ENCODE results near the gene PTPN11. TPM values are rescaled to one million over a fixed set of nuclear protein-coding genes. Genes with fewer than 3 reads are reported as not detected.

The PTPN11 gene
- total and polyA plus RNA-seq, 10 of the 15 experiments (the other 5 are each of a cell fraction or from before 2014, with no cell fraction given) = 14.6 to 85.2 (median 58.6) TPM

DNA sequence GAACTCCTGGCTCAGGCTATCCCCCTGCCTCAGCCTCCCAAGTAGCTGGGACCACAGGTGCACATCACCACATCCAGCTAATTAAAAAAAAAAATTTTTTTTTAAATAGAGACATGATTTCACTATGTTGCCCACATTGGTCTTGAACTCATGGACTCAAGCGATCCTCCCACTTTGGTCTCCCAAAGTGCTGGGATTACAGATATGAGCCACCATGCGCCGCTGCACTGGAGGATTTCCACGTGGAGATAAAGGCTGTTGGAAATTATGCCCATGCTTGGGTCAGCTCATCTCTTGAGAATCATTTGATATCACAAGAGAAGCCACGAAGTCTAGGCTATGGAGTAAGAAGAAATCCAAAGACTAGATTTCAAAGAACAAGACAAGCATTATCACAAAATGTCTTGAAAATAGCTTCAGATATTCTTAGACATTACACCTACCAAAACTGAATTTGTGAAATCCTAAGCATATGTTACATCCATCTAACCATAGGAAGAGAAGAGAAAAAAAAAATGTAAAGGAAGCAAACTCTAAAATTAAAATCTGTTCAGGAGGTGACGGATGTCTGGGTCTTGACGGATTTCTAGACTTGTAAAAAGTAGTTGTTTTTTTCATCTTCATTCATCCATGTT lies 99.1 kb downstream of the PTPN11 start:
- Histone ChIP-seq H3K4me2 (ENCODE audit: control insufficient read depth, insufficient read depth) (no peak overlapping the region), H3K36me3 (ENCODE audit: control insufficient read depth in 2 of 2, insufficient read depth in 2 of 2, low read length in 1 of 2) (no peaks in the 10 kb centered on the region), H3K9me3 (replicated peaks; ENCODE audit: control insufficient read depth, insufficient read depth, low read length) (no peaks in the 10 kb centered on the region), H3K4me1 (ENCODE audit: control insufficient read depth, insufficient read depth, low read length) (no peaks in the 10 kb centered on the region), H3K79me2 (ENCODE audit: control insufficient read depth, insufficient read depth, low read length) (no peaks in the 10 kb centered on the region), H3K27me3 (replicated peaks in 1 of 2; ENCODE audit: control insufficient read depth in 2 of 2, insufficient read depth in 2 of 2, low read length in 1 of 2) (no peaks in the 10 kb centered on the region), H4K20me1 (ENCODE audit: control insufficient read depth, insufficient read depth) (no peaks in the 10 kb centered on the region), H3K27ac (ENCODE audit: control insufficient read depth, insufficient read depth) (no peak overlapping the region), H3K4me3 (no peak overlapping the region), H2AFZ (ENCODE audit: control insufficient read depth, low read depth, low read length) (no peak overlapping the region), H3K9ac (ENCODE audit: control insufficient read depth, insufficient read depth, low read length) (no peak overlapping the region)
- intact Hi-C loops (cut with micrococcal nuclease; ENCODE audit: unreplicated experiment) = no loop called here
- WGBS (ENCODE audit: insufficient coverage, insufficient replicate concordance, low lambda C conversion rate, missing lambda C conversion rate) = 70% methylated on average over 7 of the region's 7 CpGs
- FAIRE-seq (no peak), ATAC-seq (no peak), DNase-seq (ENCODE audit: low read depth, low spot score) (no peak)
- no TSS peak for BruUV-seq (replicated peaks)
- ChIA-PET POLR2A (no interaction called here), RAD21 (ENCODE audit: unreplicated experiment) (interaction anchor here (0.9 kb wide), 1 partner anchor 21 kb away, joined by 3 read pairs; no protein-coding TSS in a partner anchor), SMC1A (ENCODE audit: uncharacterized antibody, unreplicated experiment) (interaction anchor here (1.0 kb wide), 1 partner anchor 16 kb away, joined by 3 read pairs; no protein-coding TSS in a partner anchor), CTCF (interaction anchor here (0.7 kb wide), 1 partner anchor 11 kb away, joined by 3 read pairs; no protein-coding TSS in a partner anchor)
- no peak for TF ChIP-seq TBL1XR1 (IDR thresholded peaks at IDR 0.05; ENCODE audit: low read depth, low read length)
- TF ChIP-seq ZNF384 (IDR thresholded peaks at IDR 0.05; ENCODE audit: borderline replicate concordance, low read depth, low read length) = no peak
- no peak for TF ChIP-seq CHD4 (IDR thresholded peaks at IDR 0.05)
- TF ChIP-seq, protein P1, sequence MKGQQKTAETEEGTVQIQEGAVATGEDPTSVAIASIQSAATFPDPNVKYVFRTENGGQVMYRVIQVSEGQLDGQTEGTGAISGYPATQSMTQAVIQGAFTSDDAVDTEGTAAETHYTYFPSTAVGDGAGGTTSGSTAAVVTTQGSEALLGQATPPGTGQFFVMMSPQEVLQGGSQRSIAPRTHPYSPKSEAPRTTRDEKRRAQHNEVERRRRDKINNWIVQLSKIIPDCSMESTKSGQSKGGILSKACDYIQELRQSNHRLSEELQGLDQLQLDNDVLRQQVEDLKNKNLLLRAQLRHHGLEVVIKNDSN (IDR thresholded peaks at IDR 0.05; ENCODE audit: borderline replicate concordance, extremely low read length, insufficient read depth, low read depth, low read length) = no peak
- no peak for TF ChIP-seq HDAC2 (IDR thresholded peaks at IDR 0.05)
- no peak for TF ChIP-seq CEBPB (IDR thresholded peaks at IDR 0.05; ENCODE audit: borderline replicate concordance in 1 of 2, low read depth in 2 of 2, low read length in 2 of 2)
- TF ChIP-seq, protein P2, sequence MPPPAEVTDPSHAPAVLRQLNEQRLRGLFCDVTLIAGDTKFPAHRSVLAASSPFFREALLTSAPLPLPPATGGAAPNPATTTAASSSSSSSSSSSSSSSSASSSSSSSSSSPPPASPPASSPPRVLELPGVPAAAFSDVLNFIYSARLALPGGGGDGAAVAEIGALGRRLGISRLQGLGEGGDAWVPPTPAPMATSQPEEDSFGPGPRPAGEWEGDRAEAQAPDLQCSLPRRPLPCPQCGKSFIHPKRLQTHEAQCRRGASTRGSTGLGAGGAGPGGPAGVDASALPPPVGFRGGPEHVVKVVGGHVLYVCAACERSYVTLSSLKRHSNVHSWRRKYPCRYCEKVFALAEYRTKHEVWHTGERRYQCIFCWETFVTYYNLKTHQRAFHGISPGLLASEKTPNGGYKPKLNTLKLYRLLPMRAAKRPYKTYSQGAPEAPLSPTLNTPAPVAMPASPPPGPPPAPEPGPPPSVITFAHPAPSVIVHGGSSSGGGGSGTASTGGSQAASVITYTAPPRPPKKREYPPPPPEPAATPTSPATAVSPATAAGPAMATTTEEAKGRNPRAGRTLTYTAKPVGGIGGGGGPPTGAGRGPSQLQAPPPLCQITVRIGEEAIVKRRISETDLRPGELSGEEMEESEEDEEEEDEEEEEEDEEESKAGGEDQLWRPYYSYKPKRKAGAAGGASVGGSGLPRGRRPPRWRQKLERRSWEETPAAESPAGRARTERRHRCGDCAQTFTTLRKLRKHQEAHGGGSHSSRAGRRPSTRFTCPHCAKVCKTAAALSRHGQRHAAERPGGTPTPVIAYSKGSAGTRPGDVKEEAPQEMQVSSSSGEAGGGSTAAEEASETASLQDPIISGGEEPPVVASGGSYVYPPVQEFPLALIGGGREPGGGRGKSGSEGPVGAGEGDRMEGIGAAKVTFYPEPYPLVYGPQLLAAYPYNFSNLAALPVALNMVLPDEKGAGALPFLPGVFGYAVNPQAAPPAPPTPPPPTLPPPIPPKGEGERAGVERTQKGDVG (CRISPR knock-in tag; IDR thresholded peaks at IDR 0.05) = no peak
- TF ChIP-seq ZSCAN29 (IDR thresholded peaks at IDR 0.05) = no peak
- TF ChIP-seq, protein P3, sequence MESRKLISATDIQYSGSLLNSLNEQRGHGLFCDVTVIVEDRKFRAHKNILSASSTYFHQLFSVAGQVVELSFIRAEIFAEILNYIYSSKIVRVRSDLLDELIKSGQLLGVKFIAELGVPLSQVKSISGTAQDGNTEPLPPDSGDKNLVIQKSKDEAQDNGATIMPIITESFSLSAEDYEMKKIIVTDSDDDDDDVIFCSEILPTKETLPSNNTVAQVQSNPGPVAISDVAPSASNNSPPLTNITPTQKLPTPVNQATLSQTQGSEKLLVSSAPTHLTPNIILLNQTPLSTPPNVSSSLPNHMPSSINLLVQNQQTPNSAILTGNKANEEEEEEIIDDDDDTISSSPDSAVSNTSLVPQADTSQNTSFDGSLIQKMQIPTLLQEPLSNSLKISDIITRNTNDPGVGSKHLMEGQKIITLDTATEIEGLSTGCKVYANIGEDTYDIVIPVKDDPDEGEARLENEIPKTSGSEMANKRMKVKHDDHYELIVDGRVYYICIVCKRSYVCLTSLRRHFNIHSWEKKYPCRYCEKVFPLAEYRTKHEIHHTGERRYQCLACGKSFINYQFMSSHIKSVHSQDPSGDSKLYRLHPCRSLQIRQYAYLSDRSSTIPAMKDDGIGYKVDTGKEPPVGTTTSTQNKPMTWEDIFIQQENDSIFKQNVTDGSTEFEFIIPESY (IDR thresholded peaks at IDR 0.05) = no peak
- no peak for TF ChIP-seq PAX5 (IDR thresholded peaks at IDR 0.05; ENCODE audit: borderline replicate concordance, low read depth, low read length)
- TF ChIP-seq EP300 (IDR thresholded peaks at IDR 0.05; ENCODE audit: borderline replicate concordance in 1 of 2, control insufficient read depth in 1 of 2, low read depth in 2 of 2, low read length in 2 of 2) = no peak
- no peak for TF ChIP-seq CHD2 (IDR thresholded peaks at IDR 0.05; ENCODE audit: borderline replicate concordance, low read depth, low read length)
- no peak for TF ChIP-seq MEF2B (IDR thresholded peaks at IDR 0.05; ENCODE audit: partially characterized antibody, poor library complexity, severe bottlenecking)
- in situ Hi-C loops (cut with MboI) = no loop called here

All from GM12878 (cell line).